Measurements from ENCODE around the gene APBA2.

The APBA2 gene

DNA sequence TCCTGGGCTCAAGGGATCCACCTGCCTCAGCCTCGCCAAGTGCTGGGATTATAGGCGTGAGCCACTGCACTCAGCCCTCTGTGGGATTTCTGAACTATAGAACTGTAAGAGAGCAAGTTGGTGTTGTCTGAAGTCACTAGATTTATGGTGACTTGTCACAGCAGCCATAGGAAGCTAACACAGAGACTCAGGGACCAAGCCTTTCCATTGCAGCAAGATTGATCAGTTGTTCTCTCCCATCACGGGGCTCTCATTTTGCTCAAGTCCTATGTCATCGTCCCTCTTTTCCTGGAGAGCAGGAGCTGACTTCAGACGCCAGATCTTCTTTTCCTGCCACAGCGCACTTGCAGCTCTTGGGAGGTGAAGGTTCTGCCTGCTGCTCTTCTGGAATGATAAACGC, 61.0 kb downstream of the APBA2 start:
- DNase-seq (ENCODE audit: low spot score), result no peak
- TF ChIP-seq, protein P1, sequence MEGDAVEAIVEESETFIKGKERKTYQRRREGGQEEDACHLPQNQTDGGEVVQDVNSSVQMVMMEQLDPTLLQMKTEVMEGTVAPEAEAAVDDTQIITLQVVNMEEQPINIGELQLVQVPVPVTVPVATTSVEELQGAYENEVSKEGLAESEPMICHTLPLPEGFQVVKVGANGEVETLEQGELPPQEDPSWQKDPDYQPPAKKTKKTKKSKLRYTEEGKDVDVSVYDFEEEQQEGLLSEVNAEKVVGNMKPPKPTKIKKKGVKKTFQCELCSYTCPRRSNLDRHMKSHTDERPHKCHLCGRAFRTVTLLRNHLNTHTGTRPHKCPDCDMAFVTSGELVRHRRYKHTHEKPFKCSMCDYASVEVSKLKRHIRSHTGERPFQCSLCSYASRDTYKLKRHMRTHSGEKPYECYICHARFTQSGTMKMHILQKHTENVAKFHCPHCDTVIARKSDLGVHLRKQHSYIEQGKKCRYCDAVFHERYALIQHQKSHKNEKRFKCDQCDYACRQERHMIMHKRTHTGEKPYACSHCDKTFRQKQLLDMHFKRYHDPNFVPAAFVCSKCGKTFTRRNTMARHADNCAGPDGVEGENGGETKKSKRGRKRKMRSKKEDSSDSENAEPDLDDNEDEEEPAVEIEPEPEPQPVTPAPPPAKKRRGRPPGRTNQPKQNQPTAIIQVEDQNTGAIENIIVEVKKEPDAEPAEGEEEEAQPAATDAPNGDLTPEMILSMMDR (IDR thresholded peaks at IDR 0.05; ENCODE audit: extremely low read depth, missing control alignments), result no peak

DNA sequence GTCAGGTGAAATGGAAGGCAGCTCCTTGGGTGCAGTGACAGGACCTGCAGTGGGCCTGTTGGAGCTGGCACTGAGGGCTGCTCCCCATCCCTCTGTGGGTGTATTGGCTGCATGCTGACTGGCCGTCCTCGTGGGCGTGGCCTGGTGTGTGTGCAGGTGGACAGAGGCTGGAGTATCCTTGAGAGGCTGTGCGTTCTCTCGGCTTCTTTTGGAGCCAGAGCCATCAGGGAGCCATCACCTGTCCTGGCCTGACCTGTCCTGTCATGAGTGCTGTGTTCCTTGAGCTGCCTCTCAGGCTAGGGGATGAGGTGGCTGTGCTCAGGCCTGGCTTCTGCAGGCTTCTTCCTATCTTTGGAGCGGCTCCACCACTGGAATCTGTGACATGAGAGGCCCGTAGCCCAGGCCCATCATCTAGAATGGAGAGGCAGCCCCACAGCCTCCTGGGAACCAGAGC, 61.5 kb downstream of the APBA2 start:
- TF ChIP-seq, protein P1 (IDR thresholded peaks at IDR 0.05; ENCODE audit: extremely low read depth, missing control alignments), result no peak
- DNase-seq (ENCODE audit: low spot score), result no peak

DNA sequence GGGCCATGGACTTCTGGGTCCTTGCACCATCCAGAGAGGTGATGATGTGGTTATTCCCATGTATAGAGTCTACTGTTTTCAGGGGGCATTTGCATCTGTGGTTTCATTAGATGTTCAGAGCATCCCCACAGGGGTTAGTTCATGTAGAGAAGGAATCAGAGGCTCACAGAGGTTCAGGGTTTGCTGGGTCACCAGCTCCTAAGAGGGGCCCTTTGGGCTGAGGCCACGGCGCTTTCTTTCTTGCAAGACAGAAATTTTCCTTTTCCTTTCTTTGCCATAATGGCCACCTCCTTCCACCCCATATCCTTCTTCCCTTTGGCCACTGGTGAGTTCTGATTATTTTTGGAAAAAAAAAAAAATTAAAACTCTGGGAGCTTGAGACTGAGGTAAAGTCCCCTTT, 62.3 kb downstream of the APBA2 start:
- no peak for DNase-seq (ENCODE audit: low spot score)
- TF ChIP-seq, protein P1 (IDR thresholded peaks at IDR 0.05; ENCODE audit: extremely low read depth, missing control alignments), result no peak

DNA sequence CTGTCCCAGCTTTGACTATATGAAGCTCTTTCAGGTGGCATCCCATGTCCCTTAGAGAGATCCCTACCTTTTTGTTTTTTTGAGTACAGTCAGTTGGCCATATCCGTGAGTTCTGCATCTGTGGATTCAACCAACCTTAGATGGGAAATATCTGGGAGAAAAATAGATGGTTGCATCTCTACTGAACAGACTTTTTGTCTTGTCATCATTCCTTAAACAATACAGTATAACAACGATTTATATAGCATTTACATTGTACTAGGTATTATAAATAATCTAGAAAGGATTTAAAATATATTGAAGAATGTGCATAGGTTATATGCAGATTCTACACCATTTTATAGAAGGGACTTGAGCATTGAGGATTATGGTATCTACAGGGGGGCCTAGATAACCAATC, 65.1 kb downstream of the APBA2 start:
- DNase-seq (ENCODE audit: low spot score), result no peak
- TF ChIP-seq, protein P1 (IDR thresholded peaks at IDR 0.05; ENCODE audit: extremely low read depth, missing control alignments), result no peak

DNA sequence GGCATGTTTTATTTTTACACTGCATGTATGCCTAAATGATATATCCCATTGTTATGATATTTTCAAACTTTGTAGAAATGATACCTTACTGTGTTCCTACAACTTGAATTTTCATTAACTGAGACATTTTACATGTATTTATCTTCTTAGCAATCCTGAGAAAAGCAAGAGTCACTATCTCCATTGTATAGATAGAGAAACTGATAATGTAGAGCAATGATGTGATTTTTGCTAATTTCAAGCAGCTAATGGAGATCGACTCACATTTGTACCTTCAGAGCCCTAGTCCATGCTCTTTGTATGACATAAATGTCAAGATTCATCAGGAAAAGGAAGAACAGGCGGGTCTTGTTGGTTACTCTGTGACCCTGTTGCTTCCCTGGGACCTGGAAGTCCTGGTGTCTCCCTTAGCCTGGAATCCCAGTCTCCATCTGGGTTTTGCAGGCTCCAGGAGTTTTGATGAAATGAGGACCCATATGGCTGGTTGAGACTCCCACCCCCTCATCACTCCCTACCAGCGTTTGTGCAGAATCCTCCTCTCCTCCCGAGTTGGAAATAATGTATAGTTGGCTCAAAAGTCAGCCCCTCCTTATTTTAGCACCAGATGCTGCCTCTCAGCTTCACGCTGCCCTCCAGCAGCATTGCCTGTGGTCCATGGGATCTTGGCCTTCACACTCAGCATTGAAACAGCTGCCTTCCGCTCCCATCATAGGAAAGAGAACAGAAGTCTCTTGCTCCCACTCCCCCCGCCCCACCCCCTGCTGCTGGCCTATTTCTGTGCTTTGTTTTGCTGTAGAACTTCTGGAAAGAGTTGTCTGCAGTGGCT, 67.1 kb downstream of the APBA2 start:
- no peak for DNase-seq (ENCODE audit: low spot score)
- TF ChIP-seq, protein P1 (IDR thresholded peaks at IDR 0.05; ENCODE audit: extremely low read depth, missing control alignments), result no peak

DNA sequence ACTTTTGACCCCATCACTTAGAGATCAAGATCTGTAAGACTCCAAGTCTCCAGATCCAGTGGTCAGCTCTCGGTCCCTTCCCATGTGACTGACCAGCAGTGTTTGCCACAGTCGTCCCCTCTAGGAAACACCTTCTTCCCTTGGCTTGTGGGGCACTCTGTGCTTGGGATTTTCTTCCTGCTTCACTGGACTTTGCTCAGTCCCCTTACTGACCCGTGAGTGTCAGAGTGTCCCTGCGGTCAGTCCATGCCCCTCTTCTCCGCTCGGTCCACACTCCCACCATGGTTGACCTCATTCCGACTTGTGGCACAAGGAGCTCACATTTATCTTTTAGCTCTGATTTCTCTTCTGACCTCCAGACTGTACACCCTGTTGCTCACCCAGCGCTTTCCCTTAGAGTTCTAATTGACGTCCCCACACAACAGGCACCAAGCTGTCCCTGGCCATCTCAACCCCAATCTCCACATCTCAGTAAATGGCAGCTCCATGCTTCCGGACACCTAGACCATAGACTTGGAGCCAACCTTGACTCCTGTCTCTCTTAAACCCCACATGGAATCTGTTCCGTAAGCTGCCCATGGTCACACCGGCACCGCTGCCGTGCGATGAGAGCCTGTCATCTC, 67.9 kb downstream of the APBA2 start:
- TF ChIP-seq, protein P1 (IDR thresholded peaks at IDR 0.05; ENCODE audit: extremely low read depth, missing control alignments), result no peak

DNA sequence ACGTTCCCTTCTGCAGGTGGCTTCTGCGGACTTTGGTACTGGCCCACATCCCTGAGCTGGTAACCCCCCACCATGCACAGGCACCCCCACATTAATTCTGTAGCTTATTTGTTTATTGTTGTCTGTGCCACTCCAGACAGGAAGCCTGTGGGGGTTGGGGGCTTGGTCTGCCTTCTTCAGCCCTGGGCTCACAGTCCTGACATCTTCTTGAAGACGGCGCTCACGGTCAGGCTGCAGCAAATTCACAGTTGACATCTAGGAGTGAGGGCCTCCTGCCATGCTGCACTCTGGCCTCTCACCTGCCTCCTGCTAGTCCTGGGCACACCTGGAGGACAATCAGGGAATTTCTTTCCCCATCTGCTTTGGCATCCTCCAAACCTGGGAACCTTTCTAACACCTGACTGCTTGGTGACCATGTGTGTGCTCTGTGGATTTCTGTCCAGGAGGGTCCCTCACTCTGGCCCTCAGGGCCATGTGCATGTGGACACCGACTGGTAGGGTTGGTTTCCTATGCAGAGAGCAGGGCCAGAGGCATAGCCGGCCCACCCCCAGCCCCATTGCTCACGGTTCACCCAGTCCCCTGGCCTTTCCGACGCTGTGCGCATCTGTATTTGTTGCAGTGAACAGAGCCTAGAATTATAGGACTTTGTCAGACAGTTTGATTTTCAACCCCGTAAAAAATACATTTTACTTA, 68.8 kb downstream of the APBA2 start:
- no peak for DNase-seq (ENCODE audit: low spot score)
- TF ChIP-seq, protein P1 (IDR thresholded peaks at IDR 0.05; ENCODE audit: extremely low read depth, missing control alignments), result no peak

More for the DNA sequence above, 67.9 kb downstream of the APBA2 start:
- DNase-seq (ENCODE audit: low spot score), result no peak

Measured in GM20000 (cell line).